Gastroesophageal sphincter (tissue), 3 donors: Measurements from ENCODE around the gene CTU1.

Experiments used
- CTCF ChIP-seq, 4 experiments: fragments of 200-600 bp in 2 of 4; fragments of 450-650 bp in 2 of 4; sonication (generic) in 1 of 4; IDR thresholded peaks; one replicate each; pipeline ENCODE4 v1.5.1; 2017 to 2019; ENCODE audit warnings: antibody characterized with exemption in 4 of 4, mild to moderate bottlenecking in 2 of 4, moderate library complexity in 2 of 4
- EP300 ChIP-seq: sonication (generic); formaldehyde crosslinking; IDR thresholded peaks from one replicate; pipeline ENCODE4 v1.6.1; 2017; ENCODE audit warnings: antibody characterized with exemption, mild to moderate bottlenecking
- POLR2A ChIP-seq, 2 donors: fragments of 450-650 bp; IDR thresholded peaks; one replicate each; pipeline ENCODE4 v1.6.1; 2017; ENCODE audit warnings: antibody characterized with exemption in 2 of 2, mild to moderate bottlenecking in 2 of 2, moderate library complexity in 1 of 2
- POLR2AphosphoS5 ChIP-seq: sonication (generic); formaldehyde crosslinking; IDR thresholded peaks from one replicate; pipeline ENCODE4 v1.6.1; 2017; ENCODE audit warnings: antibody characterized with exemption

- TF ChIP-seq CTCF (IDR thresholded peaks at IDR 0.05) (no peak), POLR2AphosphoS5 (no peak), POLR2A (IDR thresholded peaks at IDR 0.05) (no peak), EP300 (no peak)
These were observed 6.9 kb downstream of the CTU1 start for GRCh38 chr19:51101171-51101865.
